Measurements from ENCODE around the gene CDC42EP1.
"Not testable (repeated sequence)": the region's sequence is repeated elsewhere in the genome, so short reads cannot be mapped to it uniquely, and the experiment has no call there.

GRCh38 chr22:37602546-37603277 lies 42.4 kb downstream of the CDC42EP1 start:
- TF ChIP-seq, protein P1, sequence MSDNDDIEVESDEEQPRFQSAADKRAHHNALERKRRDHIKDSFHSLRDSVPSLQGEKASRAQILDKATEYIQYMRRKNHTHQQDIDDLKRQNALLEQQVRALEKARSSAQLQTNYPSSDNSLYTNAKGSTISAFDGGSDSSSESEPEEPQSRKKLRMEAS (IDR thresholded peaks at IDR 0.05; ENCODE audit: low read depth) = not testable (repeated sequence)
- TF ChIP-seq, protein P2, sequence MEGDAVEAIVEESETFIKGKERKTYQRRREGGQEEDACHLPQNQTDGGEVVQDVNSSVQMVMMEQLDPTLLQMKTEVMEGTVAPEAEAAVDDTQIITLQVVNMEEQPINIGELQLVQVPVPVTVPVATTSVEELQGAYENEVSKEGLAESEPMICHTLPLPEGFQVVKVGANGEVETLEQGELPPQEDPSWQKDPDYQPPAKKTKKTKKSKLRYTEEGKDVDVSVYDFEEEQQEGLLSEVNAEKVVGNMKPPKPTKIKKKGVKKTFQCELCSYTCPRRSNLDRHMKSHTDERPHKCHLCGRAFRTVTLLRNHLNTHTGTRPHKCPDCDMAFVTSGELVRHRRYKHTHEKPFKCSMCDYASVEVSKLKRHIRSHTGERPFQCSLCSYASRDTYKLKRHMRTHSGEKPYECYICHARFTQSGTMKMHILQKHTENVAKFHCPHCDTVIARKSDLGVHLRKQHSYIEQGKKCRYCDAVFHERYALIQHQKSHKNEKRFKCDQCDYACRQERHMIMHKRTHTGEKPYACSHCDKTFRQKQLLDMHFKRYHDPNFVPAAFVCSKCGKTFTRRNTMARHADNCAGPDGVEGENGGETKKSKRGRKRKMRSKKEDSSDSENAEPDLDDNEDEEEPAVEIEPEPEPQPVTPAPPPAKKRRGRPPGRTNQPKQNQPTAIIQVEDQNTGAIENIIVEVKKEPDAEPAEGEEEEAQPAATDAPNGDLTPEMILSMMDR (IDR thresholded peaks at IDR 0.05) = not testable (repeated sequence)
- TF ChIP-seq RCOR1 (IDR thresholded peaks at IDR 0.05; ENCODE audit: low read length); TAF1 (IDR thresholded peaks at IDR 0.05; ENCODE audit: borderline replicate concordance, low read depth, low read length); JUND (IDR thresholded peaks at IDR 0.05); RFX5 (IDR thresholded peaks at IDR 0.05; ENCODE audit: low read length); EZH2phosphoT487 (IDR thresholded peaks at IDR 0.05; ENCODE audit: borderline replicate concordance, low read depth); SMC3 (IDR thresholded peaks at IDR 0.05; ENCODE audit: low read depth, low read length); FOXM1 (IDR thresholded peaks at IDR 0.05; ENCODE audit: low read depth); GATA2 (CRISPR knock-in tag; IDR thresholded peaks at IDR 0.05); USF2 (IDR thresholded peaks at IDR 0.05; ENCODE audit: borderline replicate concordance, low read depth, low read length); POLR2AphosphoS5 (IDR thresholded peaks at IDR 0.05; ENCODE audit: low read depth, low read length); EP300 (IDR thresholded peaks at IDR 0.05; ENCODE audit: borderline replicate concordance in 1 of 2, low read depth in 1 of 2, low read length in 1 of 2): not testable (repeated sequence)

Measured in SK-N-SH (cell line).